OCI-M2 (cell line): ENCODE results near the gene TEX44.

ENCODE experiments used
- DNase-seq: peaks from one replicate; lab custom pipeline; 2025; ENCODE audit not compliant: unreplicated experiment; lab: John Stamatoyannopoulos, UW

Gene TEX44

GRCh38 chr2:231604685-231605606 is 12.3 kb downstream of the TEX44 start:
- DNase-seq: no peak

DNA sequence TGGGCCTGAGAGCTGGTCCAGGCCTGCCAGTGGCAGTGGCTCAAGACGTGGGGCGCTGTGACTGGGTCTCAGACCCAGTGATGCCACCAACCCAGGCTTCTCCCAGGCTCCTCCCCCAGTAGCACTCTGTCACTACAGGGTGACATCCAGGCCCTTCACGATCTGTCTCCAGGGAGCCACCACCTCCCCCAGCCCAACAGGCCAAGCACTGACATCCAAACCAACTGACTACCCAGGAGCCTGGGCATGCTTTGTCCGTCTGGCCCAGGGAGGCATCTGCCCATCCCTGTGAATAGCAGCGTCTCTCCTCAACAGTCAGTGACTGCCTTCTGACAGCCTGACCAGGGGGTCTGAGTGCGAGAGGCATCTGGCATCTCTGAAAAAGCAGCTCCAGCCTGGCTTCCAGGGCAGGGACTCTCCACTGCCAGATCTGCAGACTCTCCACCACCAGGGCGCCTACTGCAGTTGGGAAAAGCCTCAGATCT is 13.0 kb downstream of the TEX44 start:
- DNase-seq: no peak

DNA sequence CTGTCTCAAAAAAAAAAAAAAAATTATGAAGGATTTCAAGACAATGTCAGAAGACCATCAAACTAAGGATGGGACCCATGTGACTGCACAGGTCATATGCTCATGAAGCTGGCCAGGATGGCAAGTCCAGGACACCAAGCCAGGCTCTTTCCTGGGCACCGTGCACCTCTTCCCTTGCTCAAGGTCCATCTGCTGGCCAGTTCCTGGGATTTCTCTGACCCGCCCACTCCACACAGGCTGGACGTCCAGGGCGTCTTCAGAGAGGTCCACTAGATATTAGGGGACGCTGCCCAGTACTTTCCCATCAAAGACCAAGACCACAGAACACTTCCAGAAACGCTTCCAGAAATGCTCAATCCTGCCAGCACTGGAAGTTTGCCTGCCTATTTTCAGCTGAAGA is 14.3 kb downstream of the TEX44 start:
- no peak for DNase-seq

GRCh38 chr2:231611273-231612108 is 18.8 kb downstream of the TEX44 start:
- DNase-seq: no peak

GRCh38 chr2:231612109-231612455 is 19.4 kb downstream of the TEX44 start:
- peak; percentile 22 for DNase-seq

GRCh38 chr2:231612456-231613330 is 20.0 kb downstream of the TEX44 start:
- peak; percentile 39 for DNase-seq

DNA sequence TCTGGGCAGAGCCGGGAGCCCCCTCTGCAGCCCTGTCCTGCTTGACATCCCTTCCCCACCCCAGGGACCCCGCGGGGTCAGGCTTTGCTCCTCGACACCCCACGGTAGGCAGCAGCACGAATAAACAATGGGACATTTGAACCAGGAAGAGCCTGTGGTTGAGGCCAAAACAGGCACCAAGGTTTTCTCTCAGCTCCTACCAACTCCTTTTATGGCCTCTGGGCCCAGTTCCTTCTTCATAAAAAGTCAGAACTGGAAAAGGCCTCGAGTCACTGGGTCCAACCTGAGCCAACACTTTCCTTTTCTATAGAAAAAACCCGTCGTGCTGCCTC is 20.6 kb downstream of the TEX44 start:
- DNase-seq: no peak

GRCh38 chr2:231613663-231614558 is 21.2 kb downstream of the TEX44 start:
- DNase-seq: peak; percentile 88

DNA sequence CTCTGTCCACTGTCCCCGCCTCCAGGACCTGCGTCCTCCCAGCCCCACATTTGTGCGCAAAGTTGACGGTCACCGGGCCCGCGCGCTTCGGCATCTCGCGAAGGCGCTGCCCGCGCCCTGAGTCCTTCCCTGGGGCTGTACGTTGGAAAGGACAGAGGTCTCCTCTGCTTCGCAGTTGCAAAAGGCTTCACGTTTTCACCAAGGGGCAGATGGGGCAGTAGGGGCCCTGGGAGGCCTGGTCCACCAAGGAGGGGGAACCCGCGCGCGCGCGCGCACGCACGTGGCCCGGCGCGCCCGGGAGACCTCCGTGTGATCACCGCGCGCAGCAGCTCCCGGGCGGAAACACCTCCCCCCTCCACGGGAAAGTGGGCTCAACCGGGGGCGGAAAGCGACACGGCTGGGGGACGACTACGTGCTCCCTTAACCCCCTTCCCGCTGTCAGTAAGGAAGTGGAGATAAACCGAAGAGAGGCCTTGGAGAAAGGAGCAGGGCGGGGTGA is 21.9 kb downstream of the TEX44 start:
- DNase-seq: peak; percentile 13

DNA sequence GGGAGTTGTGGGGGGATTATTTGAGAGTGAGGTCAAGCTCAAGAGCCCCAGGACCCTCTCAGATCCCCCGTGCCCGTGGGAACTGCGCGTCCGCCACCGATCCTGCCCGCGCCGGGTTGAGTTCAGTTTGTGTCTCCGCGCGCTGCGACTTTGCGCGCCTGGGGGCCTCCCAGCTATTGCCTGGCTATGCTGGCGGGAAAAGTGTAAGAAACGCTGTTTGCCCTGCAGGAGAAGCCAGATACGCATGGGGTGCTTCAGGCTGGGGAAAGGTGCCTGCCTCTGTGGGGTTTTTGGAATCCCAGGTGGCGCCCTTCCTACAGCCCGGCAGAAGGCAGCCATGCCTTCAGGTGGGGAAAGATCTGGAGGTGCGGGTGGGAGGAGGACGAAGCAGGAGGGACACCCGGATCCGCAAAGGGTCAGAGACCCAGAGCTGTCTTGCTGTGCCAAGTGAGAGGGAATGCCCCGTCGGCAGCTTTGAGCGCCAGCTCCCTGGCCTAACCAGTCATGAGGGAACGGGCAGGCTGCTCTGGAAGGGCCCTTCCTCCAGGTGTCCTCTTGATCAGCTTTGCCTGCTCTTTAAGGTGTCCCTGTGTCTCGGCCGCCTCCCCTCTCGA is 22.5 kb downstream of the TEX44 start:
- no peak for DNase-seq

GRCh38 chr2:231616296-231616695 is 23.6 kb downstream of the TEX44 start:
- DNase-seq: no peak

DNA sequence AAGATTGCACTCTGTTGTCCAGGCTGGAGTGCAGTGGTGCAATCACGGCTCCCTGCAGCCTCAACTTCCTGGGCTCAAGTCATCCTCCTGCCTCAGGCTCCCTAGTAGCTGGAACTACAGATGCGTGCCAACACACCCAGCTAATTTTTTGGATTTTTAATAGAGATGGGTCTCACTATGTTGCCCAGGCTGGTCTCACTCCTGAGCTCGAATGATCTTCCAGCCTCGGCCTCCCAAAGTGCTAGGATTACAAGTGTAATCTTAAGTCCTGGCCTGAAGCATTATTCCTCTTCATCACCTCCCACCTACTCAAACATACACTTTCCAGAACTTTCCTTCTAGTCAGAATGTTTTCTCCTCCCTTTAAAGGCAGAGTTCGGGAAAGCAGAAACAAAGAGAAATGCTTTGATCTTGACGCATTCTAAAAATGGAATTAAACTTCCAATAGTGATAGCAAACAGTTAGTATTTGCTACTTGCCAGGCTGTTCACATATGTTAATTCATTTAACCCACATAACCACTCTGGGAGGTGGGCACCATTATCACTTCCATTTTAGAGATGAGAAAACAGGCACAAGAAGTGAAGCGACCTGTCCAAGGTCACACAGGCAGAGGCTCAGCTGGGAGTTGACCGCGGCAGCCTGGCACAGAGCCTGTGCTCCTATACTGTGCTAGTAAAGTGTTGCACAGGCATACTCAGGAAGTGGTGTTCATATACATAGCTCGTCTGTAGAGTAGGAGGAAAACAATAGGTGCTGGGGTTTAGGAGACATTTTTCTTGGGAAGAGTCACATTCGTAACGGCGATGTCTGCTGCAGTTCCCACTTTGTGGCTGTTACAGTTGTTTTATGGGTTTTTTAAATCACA is 24.6 kb downstream of the TEX44 start:
- no peak for DNase-seq

GRCh38 chr2:231621051-231621879 is 28.6 kb downstream of the TEX44 start:
- DNase-seq: no peak

GRCh38 chr2:231622963-231623362 is 30.3 kb downstream of the TEX44 start:
- DNase-seq: no peak

GRCh38 chr2:231626449-231626848 is 33.8 kb downstream of the TEX44 start:
- no peak for DNase-seq

DNA sequence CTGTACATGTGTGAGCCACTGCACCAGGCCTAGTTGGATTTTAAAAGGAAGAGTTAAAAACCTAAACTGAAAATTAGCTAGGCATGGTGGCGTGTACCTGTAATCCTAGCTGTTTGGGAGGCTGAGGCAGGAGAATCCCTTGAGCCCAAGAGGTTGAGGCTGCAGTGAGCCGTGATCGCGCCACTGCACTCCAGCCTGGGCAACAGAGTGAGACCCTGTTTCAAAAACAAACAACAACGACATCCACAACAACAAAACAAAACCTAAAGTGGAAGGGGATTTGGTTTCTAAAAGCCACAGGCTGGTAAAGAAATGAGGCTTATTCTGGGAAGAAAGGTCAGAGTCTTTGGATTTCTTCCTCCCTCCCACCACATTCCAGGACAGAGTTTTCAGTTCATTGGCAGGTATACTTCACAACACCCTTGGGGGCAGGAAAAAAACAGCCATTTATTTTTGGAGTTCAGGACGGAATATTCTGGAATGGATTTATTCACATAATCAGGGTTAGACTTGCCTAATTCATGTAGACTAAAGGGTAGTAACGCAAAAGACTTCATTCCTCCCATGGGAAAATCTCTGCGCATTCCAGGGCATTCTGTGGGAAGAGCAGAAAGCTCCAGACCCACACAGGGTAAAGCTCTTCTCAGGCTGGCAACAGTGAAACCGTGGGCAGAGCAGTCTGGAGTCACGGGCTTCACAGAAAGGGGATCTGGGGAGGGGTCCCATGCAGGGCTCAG is 34.9 kb downstream of the TEX44 start:
- no peak for DNase-seq

DNA sequence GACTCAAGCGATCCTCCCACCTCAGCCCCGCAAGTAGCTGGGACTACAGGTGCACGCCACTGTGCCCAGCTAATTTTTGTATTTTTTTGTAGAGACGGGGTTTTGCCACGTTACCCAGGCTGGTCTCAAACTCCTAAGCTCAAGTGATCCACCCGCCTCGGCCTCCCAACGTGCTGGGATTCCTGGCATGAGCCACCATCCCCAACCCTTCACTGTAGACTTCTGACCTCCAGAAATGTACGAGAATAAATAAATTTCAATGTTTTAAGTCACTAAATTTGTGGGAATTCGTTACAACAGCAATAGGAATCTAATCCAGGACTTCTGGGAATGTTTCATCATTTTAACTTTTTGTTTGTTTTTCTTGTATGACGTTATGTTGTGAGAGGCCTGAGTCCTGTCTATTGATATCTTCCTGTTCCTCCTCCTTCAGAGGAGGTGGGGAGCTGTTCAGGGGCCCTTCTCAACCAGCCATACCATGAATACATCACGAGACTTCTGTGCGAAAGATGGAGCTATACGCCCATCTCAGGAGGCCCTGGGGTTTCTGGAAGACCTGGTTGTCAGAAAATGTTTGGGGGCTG is 40.0 kb downstream of the TEX44 start:
- no peak for DNase-seq
